HG03064 (cell line): Measurements from ENCODE around the gene NRG3.

Experiments
- ATAC-seq: cut with Tn5 transposase; IDR thresholded peaks from one replicate; pipeline ENCODE4 v1.9.1; 2021; ENCODE audit warnings: low read depth; ENCODE audit not compliant: unreplicated experiment

Gene NRG3

GRCh38 chr10:82072124-82072523, 197.1 kb downstream of the NRG3 start:
- ATAC-seq: no peak

DNA sequence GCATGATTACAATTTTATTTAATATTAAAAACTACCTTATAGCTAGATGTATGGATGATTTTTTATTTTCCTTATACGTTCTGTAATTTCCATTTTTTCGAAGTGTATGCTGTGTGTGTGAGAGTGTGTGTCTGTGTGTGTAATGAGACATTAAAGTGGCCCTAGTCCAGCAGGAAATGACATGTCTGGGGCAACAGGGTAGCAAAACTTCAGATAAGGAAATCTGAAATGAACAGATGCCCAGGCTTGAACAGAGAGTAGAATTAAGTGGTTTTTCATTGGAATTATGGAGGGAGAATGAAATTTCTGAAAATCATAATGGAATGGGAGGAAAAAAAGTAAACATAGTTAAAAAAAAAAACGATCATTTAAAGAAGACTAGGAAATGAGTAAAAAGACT, 200.6 kb downstream of the NRG3 start:
- no peak for ATAC-seq

GRCh38 chr10:82084496-82084895, 209.5 kb downstream of the NRG3 start:
- no peak for ATAC-seq

DNA sequence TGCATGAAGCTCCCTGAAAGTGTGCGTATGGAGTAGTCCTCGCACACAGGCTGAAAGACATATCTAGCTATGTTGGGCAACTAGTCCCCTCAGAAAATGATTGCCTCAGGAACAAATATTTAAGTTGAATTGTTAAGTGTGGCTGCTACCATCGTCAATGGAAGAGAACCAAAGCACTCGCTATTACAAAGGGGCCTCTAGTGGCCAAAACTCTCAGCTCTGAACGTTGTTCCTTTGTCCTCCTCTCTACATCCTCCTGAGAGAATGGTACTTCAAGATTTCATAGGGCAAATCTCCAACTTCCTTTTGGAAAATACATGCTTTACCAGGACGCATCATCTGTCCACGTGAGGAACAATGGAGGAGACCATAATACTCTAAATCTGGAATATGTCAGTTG, 209.9 kb downstream of the NRG3 start:
- ATAC-seq: no peak

DNA sequence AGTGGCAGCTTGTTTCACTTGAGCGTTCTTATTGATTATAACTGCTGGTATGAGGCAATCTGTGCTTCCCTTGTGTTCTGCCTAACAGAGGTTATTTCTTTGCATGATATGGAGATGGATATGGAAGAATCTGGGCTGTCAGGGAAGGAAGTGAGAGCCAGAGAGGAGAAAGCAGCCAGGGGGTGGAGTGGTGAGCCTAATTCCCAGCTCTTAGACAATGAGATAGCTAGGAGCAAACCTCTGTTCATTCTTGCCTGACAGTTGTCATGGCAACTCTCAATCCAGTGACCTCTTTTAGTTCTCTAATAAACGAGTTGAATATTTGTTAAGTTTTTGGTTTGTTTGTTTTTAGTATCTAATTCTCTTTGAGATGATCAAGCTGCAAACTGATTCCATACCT, 214.3 kb downstream of the NRG3 start:
- ATAC-seq: no peak

DNA sequence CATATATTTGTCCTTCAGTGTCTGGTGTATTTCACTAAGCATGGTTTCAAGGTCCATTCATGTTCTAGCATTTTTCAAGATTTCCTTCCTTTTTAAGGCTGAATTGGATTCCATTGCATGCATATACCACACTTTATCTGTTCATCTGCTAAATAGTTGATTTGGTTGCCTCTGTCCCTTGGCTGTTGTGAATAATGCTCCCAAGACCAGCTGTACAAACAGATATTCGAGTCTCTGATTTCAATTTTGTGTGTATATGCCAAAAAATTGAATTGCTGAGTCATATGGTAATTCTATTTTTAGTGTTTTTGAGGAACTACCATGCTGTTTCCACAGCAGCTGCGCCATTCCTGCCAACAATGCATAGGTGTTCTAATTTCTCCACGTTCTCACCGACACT, 216.4 kb downstream of the NRG3 start:
- ATAC-seq: no peak

DNA sequence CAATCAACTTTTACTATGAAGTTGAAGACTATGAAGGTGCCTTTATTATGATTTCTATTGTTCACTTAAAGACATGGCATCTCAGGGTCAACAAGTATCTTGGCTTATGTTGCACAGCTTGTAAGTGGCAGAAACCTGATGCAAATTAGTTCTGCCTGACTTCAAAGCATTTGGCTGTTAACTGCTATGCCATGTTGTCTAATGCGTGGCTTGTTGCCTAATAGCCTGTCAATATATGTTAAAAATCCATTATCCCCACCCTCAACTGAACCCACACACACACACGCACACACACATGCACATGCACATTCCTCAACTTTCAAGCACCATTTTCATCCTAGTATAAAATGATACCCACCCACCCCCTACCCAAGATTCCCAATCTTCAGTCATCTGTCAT, 217.1 kb downstream of the NRG3 start:
- no peak for ATAC-seq

DNA sequence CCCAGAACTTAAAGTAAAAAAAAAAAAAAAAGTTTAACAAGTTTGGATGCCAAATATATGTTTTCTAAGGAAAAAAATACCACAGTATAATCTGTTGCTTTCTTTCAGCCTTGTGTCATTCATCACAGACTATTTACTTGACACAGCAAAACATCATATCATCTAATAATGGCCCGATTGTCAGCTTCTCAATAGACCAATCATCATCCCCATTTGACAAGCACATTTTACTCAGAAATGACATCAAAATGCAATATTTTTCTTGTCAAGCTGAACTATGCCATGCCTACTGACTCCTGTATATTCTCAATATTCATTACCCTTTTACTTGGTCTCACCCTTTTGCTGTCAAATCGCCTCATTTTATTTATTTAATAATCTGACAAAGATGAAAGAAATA, 249.7 kb downstream of the NRG3 start:
- ATAC-seq: no peak

DNA sequence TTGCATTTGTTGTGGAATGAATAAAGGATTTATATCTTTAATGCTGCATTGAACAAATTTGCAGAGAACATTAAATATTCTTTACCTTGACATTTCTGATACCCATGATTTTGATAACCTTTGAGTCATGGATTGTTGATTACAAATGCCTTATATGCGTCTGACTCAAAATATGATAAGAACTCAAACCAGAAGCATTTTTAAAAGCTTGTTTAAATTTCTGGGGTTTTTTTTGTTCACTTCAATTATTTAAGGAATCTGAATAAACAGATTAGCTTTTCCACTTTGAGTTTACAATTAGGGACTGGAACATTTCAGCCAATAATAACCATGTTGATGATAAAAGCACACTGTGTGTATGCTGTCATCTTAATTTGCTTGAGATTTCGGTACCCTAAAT, 253.5 kb downstream of the NRG3 start:
- no peak for ATAC-seq

DNA sequence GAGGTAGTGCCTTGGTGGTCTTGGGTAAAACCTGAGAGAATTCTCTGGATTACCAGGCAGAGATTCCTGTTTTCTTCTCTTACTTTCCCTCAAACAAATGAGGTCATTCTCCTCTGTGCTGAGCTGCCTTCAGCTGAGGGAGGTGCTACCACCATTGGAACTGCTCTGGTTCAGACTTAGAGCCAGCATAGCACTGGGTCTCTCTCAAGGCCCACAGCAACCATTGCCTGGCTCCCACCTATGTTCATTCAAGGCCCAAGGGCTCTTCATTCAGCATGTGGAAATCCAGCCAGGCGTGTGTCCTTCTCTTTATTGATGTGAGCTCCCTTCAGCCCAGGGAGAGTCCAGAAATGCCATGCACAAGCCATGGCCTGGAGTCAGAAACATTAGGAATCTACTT, 261.1 kb downstream of the NRG3 start:
- ATAC-seq: no peak

DNA sequence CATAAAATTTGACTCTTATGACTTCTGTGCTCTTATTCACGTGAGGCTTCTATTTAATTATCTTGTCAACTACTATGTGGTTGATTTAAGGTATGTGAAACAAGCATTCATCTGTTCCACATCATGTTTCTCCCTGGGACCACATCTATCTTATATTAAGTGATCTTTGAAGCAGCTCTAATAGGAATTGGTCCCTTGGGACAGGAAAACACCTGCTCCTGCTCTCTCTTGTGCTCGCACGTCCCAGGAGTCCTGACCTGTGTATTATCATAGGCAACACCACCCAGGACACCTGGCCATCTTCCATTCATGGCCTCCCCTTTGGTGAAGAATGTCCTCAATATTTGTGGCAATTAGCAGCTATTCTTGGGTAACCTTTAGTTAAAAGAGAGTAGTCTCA, 269.2 kb downstream of the NRG3 start:
- ATAC-seq: no peak

DNA sequence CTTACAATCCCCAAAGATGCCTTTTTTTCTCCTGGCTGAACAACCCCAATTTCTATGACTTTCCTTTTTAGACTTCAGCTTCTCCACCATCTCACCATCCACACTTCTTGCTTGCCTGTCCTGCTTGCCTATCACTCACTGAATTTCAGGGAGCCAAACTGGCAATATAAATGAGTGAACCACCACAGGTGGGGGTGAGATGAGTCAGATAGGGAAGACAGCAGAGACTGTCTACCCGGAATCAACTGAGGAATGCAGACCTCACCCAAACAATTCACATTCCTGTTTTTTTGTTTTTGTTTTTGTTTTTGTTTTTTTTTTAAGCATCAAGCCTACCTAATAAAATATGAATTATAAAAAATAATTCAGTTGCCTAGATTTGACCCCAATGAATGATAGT, 273.8 kb downstream of the NRG3 start:
- ATAC-seq: no peak

DNA sequence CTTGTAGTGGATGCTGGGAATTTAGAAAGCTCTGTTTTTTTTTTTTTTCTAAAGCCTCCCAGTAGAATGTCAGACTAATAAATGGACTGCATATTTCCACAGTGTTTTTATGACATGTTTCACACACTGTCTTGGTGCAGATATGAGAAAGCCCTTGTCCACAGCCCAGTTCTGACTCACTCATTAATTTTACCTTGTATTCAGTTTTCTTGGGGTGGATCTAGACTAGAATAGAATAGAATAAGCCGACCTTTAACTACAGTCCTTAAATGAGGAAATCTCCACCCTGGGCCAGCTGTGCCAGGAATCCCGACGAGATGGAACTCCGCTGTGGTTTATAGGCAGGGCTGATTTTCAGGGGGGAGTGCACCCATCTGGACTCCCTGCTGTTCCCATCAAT, 274.7 kb downstream of the NRG3 start:
- no peak for ATAC-seq

DNA sequence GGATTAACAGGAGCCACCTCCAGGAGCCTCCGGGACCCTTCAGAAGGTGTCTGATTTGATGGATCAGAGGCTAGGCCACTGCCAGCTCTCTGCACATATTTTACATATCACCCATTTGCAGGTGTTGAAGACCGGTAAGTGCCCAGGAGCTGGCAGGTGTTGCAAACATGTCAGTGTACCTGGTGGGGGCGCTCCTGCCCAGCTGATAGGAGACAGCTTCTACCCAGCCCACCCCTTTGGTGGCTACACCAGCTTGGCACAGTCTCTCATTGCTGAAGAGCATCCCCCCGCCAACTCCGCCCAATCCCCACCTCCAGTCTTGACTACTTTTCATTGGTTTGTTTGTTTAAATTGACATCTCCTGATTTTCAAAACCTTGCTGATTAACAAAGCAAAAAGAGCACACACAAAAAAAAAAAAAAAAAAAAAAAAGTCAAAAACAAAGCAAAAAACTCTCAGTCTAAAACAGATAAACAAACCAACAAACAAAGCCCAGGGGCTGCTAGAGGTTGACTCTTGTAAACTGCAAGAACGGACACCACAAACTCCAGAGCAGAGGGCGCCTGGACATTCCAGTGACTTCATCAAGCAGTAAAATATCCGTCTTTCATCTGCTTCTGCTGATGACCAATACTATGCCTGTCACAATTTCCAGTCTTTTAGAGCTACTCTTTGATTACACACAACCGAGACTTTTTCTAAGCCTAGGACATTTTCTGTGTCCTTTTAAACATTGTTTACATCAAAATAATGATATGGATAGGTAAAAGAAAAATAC, 275.3 kb downstream of the NRG3 start:
- no peak for ATAC-seq

DNA sequence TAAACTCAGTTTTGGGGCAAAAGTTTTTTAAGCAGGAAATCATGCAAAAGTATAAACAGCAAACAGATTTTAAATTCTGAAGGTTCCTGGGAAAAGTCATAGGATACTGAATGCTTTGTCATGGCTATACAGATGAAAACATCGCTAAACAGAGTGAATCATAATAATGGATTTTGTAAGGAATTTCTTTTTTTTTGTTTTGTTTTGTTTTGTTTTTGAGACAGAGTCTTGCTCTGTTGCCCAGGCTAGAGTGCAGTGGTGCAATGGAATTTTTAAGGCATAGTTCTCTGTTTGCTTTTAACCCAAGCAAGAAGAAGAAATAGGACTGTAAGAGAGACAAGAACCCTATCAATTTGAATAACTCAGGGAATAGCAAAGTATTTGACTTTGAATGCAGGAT, 285.3 kb downstream of the NRG3 start:
- no peak for ATAC-seq

- no peak for ATAC-seq
Measured at GRCh38 chr10:82161264-82161663, 286.3 kb downstream of the NRG3 start.

DNA sequence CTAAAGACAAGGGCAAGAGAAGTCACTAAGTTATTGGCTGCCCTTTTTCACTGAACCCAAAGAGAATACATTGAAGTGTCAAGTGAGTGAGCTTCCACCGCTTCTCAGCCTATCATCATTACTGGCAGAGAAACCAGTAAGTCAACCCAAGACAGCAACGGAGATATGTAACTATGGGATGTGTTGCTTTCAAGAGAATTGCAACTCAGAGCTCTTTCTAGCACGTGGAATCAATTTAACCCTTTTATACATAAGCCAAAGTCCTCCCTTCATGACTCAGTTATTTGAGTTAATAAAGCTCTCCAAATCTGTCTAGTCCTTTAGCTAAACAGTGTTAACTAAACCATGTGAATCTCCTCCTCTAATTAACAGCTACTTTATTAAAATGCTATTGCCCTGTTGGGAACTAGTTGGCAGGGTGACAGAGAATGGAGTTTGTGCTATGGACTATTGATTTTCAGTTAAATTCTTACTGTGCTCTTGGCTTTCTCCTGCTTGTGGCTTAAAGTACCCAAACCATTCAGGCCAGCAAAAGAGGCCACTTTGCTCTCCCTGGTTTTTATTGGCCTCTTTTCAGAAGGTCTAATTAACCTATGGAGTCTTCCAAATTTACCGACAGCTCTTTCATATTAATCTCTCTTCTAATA, 287.7 kb downstream of the NRG3 start:
- no peak for ATAC-seq

DNA sequence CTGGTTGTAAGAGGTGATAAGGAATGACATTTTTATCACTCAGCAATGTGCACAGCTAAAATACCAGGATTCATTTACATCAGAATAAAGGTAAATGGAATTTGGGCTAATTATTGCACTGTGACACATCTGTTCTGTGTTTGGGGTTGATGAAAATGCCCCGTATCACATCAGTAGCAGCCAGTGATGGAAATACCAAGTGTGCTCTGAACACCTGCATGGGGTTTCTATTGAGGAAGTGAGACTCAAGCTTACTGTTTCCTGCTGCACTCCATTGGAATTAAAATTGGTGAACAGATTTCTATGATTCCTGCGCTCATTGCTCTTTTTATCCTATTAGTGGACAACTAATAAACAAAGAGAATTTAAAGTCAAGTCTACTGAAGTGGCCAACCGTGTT, 296.9 kb downstream of the NRG3 start:
- no peak for ATAC-seq

DNA sequence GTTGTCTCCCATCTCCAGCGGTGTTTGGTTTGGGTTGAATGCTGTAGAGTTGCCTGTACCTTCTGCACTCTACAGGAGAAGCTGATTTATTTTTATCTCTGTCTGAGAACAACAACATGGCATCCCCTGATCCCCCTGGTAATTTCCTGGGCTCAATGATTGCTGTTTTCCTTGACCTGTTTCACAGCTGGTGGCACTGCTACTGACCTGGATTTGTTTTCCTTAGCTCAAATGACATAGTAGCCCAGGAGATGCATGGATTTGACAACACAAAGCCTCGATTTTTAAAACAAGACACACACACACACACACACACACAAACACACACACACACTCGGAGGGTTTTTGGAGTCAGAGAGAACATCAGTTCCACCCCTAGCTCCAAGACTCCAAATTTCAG, 301.6 kb downstream of the NRG3 start:
- ATAC-seq: no peak

DNA sequence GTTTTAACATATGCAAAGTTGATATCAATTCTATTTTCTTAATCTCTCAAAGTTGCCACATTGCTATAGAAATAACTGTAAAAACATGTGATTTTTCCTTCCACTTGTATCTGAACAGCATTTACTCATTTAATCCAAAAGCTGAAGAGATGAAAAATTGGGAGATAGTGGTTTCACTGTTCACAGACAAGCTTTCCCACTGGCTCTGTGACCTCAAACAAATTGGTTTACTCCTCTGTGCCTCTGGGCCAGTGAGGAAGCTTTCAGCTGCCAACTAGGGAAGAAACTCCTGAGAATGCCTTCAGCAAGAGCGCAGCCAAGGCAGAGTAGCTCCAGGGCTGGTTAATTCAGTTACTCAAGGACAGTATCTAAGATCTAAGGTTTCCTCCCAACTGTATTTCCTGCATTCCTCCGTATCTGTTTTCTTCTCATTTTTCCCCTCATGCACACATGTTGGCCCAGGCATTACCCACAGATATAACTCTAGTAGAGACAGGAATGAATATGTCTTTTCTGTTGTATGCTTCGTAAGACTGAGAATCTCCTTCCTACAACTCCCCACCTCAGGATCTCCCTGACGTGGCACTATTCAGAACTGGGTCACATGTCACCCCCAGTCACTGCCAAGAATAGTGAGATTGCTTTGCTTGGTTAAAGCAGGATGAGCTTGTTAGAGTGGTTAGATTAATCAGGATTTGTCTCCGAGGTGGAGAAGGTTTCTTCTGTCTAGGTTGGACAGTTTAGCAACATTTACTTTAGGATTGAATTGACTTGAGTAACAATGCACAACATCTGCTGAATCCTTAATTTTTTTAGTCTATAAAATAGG, 315.7 kb downstream of the NRG3 start:
- no peak for ATAC-seq

- ATAC-seq: no peak
Measured at GRCh38 chr10:82191653-82192052, 316.7 kb downstream of the NRG3 start.

DNA sequence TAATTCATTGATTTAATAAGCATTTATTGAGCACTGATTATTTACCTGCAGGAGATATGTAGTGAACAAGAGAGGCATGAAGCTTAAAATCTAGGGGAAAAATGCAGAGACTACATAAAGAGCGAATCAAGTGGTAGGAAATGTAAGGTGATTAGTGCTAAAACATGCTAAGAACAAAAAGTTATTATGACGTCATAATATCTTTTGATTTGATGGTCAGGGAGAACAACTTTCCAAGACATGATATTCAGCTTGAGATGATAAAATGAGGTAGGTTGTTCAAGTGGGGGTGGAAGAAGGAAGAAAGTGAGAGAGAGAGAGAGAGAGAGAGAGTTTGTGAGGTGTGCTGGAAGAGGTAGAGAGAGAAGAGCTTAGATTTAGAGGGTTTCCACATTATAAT, 317.7 kb downstream of the NRG3 start:
- no peak for ATAC-seq
